Metanephros (tissue), 2 donors: ENCODE results near the gene DLEU7. TPM values are rescaled to one million over a fixed set of nuclear protein-coding genes. Genes with fewer than 3 reads are reported as not detected.

Experiments
- small RNA-seq: library from RNA; depleted of rRNA; stranded (forward); fragments of <200 nt; gene quantifications from one replicate; pipeline ENCODE3, GENCODE V24; 2014; ENCODE audit warnings: low replicate concordance
- total RNA-seq: library from RNA; depleted of rRNA; stranded (reverse); fragments of >200 nt; gene quantifications from one replicate; pipeline ENCODE4 v1.2.3, GENCODE V29; 2014

DLEU7 gene
- 1.1 TPM for total RNA-seq

DNA sequence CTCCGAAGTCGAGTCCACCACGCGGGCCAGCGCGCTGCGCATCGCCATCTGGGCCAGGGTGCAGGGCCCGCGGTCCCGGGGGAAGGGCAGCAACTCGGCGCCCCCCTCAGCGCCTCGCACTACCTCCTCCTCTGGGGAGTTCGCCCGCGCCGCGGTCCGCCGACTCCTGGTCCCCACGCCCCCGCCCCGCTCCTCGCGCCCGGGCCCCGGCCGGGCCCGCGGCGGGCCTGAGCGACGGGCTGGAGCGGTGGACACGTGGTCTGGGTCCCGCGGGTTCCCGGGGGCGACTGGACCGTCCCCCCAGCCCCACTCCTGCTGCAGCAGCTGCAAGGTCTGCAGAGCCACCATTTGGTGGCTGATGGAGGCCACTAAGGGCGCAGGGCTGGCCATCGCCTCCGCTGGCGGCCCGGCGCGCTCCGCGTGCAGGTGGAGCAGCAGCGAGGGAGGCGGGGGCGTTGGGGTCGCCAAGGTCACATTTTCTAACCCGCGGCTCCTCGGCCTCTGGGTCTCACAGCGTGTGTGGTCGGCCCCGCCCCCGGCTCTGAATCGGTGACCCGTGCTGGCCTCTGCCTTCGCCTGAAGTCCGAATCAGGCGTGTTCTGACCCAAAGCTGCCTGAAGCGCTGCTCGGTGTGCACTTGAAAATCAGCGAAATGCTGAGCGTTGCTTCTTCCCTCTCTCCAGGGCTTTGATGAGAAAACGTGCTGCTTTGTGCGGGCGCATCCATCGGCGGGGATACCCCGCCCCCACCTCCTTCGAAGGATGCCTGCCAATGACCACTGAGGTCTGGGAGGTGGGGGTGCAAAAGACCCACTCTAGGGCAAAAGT lies at the start of gene DLEU7:
DLEU7 (minus strand) TSS at position 436 of the 827 bp plus-strand sequence; CDS start at position 390, 46 bp downstream.

Small RNAs within 50 kb of the gene (small RNA-seq; reads per million reads assigned to genes)
- not detected for gene RNA5SP28

Other genes starting within 250 kb of the DLEU7 start
- gene RNASEH2B, start 66.1 kb upstream of the DLEU7 start, total RNA-seq: 53.5 TPM